ENCODE results near the gene FGF2.

FGF2 gene

DNA sequence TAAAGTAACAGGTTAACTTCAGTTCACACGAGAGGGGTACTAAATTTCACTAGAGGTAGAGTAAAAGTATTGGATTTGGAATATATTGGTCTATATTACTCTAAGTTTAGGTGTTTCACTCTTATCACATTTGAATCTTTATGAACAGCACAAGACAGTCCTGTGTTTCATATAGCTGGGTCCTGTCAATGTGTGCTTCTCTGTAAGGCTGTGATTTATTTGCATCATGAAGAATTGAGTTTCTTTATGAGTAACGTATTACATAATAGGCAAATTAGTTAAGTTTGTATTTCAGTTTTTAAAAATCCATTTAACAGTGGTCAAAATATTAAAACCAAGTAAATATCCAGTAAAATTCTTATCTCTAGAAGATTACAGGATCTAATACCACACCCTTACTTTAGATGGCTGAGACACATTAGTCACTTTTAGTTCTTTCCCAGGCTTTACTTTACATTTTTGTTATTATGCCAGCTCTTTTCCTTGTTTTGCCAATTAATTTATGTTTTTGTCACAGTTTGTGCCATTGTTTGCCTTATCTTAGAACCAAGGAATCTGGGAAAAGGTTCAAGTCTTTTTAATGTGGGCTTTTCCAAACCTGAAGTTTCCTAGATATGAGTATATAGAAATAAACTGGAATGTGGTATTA lies 63.6 kb downstream of the FGF2 start:
- no peak for DNase-seq (ENCODE audit: low read depth in 3 of 3)

DNA sequence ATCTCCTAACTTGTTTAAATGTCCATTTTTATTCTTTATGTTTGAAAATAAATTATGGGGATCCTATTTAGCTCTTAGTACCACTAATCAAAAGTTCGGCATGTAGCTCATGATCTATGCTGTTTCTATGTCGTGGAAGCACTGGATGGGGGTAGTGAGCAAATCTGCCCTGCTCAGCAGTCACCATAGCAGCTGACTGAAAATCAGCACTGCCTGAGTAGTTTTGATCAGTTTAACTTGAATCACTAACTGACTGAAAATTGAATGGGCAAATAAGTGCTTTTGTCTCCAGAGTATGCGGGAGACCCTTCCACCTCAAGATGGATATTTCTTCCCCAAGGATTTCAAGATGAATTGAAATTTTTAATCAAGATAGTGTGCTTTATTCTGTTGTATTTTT lies 68.2 kb downstream of the FGF2 start:
- DNase-seq (ENCODE audit: low read depth in 3 of 3), result no peak

DNA sequence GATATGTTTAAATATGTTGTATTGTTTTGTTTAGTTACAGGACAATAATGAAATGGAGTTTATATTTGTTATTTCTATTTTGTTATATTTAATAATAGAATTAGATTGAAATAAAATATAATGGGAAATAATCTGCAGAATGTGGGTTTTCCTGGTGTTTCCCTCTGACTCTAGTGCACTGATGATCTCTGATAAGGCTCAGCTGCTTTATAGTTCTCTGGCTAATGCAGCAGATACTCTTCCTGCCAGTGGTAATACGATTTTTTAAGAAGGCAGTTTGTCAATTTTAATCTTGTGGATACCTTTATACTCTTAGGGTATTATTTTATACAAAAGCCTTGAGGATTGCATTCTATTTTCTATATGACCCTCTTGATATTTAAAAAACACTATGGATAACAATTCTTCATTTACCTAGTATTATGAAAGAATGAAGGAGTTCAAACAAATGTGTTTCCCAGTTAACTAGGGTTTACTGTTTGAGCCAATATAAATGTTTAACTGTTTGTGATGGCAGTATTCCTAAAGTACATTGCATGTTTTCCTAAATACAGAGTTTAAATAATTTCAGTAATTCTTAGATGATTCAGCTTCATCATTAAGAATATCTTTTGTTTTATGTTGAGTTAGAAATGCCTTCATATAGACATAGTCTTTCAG lies 68.8 kb downstream of the FGF2 start:
- no peak for DNase-seq (ENCODE audit: low read depth in 3 of 3)

DNA sequence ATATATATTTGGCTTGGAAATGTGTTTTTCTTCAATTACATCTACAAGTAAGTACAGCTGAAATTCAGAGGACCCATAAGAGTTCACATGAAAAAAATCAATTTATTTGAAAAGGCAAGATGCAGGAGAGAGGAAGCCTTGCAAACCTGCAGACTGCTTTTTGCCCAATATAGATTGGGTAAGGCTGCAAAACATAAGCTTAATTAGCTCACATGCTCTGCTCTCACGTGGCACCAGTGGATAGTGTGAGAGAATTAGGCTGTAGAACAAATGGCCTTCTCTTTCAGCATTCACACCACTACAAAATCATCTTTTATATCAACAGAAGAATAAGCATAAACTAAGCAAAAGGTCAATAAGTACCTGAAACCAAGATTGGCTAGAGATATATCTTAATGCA lies 69.6 kb downstream of the FGF2 start:
- no peak for DNase-seq (ENCODE audit: low read depth in 3 of 3)

DNA sequence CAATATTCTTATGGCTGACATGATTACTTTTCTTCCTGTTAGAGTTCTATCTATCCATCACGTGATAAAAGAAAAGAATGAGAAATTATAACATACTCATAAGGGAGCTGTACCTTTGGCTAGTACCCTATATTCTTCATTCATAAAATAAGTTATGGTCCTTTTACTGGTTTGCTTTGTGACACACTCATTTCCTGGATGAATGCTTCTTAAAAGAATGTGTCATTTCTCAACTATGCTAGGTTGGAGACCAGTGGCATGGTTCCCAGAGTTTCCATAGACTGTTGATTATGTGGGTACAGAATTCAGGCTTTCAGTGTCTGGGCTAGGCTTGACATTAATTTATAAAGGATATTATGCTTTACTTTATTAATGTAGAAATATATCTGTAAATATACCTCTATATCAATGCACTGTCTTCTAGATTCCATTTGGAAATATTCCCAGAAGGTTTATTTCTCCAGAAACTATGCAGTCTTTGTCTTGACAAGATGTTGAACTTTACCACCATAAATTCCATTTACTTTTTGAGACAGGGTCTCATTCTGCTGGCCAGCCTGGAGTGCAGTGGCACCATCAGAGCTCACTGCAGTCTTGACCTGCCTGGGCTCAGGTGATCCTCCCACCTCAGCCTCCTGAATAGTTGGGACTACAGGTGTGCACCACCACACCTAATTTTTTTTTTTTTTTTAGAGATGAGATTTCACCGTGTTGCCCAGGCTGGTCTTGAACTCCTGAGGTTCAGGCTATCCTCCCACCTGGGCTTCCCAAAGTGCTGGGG lies 71.9 kb downstream of the FGF2 start:
- no peak for DNase-seq (ENCODE audit: low read depth in 3 of 3)

DNA sequence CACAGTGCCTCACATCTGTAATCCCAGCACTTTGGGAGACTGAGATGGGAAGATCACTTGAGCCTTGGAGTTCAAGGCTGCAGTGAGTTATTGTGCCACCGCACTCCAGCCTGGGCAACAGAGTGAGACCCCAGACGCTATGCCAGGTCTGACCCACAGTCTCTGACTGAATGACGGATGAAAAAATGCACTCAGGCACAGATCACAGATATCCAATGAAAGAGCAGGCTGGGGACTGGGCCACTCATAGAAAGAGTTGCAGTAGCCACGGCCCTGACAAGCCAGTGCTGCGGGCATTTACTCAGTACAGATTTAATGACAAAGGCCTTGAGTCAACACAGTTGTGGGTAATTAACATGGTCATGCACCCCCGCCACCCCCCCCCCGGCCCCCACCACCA lies 73.1 kb downstream of the FGF2 start:
- DNase-seq (ENCODE audit: low read depth in 3 of 3), result no peak

DNA sequence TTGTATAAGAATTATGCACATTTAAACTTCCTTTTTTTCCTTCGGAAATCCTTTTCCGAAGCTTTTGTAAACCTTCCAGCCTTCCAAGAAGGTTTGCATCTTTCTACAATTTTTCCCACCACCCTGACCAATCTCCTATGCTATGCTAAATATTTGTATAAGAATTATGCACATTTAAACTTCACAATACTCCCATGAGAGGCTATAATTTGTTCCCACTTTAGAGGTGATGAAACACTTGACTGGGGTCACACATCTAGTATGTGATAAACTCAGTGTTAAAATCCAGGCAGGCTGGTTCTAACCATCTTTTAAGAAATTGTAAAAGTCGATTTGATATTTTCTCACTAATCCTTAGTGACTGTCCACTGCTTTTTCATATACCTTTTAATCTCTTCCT lies 73.7 kb downstream of the FGF2 start:
- no peak for DNase-seq (ENCODE audit: low read depth in 3 of 3)

DNA sequence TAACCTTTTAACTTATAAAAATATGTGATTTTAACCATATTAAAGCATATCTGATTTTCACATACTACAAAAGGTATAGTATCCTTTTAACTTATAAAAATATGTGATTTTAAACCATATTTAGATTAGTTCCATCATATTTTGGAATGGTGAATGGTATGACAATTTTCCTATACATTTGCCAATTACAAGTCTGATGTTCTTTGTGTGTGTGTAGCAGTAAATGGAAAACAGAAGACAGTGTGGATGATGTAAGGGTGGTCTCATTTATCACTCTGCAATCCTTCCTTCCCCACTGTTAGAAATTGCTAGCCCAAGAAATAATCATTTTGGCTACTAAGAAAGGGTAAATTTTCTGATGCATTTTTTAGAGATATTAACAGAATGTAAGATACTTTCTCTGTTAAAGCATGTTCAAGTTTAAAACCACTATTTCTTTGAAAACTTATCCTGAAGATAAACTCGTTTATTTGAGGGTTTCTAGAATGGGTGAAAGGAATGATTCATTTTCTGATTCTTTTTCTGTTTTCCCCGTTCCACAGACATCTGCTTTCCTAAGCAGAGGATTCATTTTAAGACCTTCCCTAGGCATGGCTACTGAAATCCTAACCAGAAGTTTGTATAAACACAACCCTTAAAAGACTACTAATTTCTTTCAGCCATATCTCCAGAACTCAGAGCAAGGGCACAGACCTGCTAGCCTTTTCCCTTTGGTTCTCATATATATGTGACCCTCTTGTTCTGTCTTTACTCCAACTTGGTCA lies 74.8 kb downstream of the FGF2 start:
- DNase-seq (ENCODE audit: low read depth in 3 of 3), result no peak

DNA sequence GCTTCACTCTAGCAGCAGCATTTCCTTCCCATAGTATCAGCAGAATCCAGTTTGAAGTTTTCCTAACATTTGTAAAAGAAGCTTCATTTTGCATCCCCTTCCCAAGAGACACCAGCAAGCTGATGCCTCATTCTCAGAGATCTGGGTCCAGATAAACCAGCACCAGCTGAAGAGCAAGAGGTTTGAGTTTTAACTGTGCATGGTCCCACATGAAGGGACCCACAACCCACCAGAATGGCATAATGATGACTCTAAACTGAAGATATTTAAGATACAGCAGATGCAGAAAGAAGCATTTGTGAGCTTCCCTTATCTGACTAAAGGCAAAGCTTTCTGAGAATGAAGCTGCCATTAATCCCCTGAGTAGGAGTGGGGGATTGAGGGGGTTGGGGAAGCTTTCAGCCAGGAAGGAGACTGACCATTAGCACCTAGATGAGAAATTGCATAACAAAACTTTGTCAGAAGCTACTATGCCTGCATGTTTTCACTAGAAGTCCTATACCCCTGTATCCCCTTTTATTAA lies 77.2 kb downstream of the FGF2 start:
- DNase-seq (ENCODE audit: low read depth in 3 of 3), result no peak

DNA sequence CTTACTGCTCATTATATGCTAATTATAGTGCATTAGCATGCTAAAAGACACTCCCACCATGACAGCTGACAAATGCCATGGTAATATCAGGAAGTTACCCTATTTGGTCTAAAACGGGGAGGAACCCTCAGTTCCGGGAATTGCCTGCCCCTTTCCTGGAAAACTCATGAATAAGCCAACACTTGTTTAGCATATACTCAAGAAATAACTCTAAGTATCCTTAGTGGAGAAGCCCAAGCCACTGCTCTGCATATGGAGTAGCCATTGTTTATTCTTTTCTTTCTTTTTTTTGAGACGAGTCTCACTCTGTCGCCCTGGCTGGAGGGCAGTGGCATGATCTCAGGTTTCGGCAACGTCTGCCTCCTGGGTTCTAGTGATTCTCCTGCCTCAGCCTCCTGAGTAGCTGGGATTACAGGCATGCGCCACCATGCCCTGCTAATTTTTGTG lies 80.3 kb downstream of the FGF2 start:
- no peak for DNase-seq (ENCODE audit: low read depth in 3 of 3)

DNA sequence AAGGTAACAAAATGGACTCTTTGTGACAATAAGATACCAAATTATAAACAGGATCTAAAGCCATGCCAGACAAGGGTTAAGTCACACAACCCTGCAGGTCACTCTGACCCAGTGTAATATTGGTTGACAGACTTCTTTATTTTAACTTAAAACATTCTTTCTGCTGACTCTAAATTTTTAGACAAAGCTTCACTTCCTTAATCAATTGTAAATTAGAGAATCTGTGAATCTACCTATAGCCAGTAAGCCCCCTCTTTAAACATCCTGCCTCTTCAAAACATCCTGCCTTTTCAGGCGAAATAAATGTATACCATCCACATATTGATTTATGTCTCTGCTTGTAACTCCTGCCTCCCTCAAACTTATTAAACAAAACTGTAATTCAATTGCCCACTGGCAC lies 81.6 kb downstream of the FGF2 start:
- DNase-seq (ENCODE audit: low read depth in 3 of 3), result no peak

DNA sequence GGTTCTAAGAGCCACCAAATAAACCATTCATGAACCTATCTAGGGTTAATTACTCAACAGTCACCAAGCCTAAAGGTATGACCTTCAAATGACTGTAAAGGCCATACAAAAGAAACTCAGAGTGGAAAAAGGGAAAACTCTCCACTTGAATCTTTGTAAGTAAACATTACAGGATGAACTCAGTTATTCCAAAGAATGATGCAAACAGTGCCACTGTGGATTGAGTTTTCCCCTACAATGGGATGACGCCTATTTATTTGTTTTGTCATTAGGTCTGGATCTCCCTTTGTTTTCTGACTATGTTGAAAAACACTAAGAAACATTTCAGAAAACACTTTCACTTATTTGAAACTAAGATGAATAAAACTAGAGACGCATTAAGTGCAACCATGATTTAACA lies 83.1 kb downstream of the FGF2 start:
- DNase-seq (ENCODE audit: low read depth in 3 of 3), result no peak

DNA sequence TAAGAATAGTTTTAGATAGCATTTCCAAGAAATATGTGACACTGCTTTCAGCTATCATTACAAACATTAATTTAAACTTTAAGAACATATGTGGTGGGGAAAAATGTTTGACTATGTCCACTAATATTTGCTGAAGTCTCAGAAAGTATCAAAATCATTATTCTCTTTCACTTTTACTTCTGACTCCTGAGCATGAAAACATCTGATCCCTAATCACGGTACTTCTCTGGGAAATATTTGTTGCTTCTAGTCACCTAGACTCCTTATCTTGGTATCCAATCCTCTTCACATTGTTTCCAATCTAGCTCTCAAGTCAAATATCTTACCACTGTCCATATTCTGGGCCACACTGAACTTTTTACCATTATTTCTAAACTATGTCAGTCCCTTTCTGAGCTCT lies 85.0 kb downstream of the FGF2 start:
- no peak for DNase-seq (ENCODE audit: low read depth in 3 of 3)

DNA sequence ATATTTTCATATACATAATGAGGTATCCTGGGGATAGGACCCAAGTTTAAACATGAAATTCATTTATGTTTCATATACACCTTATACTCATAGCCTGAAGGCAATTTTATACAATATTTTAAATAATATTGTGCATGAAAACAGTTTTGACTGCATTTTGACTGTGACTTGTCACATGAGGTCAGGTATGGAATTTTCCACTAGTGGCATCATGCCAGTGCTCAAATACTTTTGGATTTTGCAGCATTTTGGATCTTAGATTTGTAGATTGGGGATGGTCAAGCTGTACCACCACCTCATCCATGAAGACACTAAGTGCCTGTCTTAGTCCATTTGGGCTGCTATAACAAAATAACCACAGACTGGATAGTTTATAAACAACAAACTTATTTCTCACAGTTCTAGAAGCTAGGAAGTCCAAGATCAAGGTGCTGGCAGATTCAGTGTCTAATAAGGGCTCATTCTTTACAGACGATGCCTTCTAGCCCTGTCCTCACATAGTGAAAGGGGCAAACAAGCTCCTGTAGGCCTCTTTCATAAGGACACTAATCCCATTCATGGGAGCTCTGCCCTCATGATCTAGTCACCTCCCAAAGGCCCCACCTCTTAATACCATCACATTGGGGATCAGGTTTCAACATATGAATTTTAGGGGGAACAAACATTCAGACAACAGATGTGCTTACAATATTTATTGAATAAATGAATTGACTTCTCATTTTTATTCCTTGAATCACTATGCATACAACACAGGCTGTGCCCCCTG lies 86.4 kb downstream of the FGF2 start:
- DNase-seq (ENCODE audit: low read depth in 3 of 3), result no peak

DNA sequence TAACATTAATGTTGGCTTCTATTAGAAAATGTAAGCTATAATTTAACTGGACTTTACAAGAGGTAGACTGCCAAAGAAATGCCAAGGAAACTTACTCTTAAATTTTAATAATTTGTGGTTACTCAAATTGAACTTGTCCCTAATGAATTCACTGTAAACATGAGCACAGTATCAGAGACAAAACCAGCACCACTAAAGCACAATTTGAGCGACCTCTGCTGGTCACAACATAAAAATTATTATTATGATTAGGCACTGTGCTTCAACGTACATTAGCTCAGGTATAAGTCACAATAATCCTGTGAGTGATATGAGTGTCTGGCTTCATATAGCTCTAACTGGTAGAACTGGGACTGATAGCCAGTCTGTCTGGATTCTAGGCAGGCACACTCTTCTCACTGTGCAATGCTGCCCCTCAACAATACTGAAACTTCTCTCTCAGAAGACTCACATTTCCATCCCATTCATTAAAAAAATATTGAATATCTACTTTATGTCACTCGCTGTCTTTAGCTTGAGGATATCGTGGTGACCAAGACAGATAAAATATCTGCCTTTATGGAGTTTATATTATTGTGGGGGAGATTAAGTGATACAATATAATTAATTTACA lies 87.8 kb downstream of the FGF2 start:
- peak in 2 of 3 donors; percentile 4 to 9 for DNase-seq (ENCODE audit: low read depth in 3 of 3)

DNA sequence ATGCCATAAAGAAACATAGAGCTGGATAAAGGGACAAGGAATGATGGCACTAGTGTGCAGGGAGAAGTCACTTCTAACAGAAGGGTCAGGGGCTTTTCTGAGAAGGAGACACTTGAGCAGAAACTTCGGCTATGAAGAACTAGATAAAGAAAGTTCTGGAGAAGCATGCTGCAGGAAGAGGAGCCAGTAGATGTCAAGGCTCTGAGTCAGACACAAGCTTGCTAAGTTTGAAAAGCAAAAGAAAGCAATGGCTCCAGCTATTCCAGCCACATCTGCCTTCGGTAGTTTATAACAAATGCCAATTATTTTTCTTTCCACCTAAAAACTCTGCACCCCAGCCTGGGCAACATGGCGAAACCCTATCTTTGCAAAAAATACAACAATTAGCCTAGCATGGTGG lies 88.3 kb downstream of the FGF2 start:
- DNase-seq (ENCODE audit: low read depth in 3 of 3), result no peak

DNA sequence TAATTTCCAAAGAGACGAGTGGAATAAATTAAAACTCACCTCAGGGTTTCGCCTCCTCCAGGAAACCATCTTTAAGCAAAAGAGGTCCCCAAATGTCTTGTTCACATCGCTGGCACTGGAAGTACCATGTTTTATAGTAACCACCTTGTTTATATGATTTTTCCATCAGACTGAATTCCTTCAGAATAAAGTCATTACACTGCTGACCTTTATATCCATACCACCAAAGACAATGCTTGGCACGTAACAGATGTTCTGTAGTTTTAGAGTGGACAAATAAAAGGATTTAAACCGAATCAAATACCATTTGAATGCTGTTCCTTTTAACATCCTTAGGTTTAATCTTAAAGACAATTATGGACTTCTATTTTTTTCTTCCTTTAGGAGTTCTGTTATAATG lies 91.1 kb downstream of the FGF2 start:
- no peak for DNase-seq (ENCODE audit: low read depth in 3 of 3)

DNA sequence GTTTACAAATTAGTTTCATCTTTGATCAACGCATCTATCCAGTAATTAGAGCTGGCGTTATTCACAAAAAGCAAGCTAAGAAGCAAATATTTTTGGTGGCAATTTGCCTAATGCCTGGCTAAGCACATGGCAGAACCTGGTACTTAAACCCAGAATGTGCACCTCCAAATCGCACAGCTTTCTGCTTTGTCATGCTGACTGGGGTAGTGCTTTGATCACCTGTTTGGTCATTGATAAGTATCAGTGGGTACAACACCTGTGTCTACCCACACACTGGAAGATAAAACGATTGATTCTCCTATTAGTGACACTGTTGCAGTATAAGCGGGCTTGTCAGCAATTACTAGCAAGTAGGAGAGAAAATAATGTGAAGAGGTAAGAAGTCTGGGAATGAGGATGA lies 93.8 kb downstream of the FGF2 start:
- no peak for DNase-seq (ENCODE audit: low read depth in 3 of 3)

DNA sequence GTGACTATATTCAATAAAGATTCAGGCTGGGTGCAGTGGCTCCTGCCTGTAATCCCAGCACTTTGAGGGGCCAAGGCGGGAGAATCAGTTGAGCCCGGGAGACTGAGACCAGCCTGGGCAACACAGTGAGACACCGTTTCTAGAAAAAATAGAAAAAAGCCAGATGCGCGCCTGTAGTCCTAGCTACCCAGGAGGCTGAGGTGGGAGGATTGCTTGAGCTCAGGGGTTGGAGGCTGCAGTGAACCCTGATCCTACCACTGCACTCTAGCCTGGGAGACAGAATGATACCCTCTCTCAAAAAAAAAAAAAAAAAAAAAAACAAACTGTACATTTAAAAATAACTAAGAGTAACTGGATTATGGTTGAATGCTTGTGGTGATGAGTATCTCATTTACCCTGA lies 94.7 kb downstream of the FGF2 start:
- DNase-seq (ENCODE audit: low read depth in 3 of 3), result no peak

DNA sequence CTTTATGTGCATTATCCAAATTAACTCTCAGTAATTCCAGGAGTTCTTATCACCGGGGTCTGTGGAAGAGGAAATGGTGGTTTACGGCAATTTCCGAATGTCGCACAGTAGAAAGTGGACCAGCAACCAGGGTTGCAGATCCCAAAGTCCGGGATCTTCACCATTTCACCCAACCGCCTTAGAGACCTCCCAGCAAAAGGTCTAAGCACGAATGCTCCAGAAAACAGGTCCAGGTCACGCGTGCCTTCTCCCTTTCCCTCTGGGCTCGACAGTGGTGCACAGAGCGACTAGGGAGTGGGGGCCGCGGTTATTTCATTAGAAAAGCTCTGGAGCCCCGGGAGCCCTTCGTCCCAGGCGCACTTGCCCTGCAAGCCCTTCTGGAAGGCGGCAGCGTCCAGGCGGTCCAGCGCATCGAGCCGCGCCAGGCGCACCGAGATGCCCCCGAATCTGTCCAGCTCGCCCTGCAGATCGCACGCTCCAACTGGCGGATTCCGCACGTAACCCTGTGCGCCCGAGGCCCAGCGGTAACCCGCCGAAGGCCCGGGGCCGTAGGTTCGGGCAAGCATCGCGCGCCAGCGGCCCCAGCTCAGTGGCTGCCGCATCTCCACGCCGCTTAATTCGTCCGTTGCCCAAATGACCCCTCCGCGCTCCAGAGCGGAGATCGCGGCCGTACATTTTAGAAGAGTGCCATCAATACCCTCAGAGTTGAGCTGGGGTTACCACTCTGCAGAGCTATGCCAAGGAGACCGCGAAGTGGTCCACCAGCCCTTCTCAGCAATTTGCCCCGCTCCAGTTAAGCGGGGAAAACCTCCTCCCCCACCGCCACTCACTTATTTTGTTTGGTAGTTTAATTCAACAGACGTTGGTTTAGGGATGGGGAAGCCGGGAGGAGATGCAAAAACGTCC lies 95.6 kb downstream of the FGF2 start, which contains the start of gene NUDT6:
TSS of gene NUDT6 (minus strand) at position 627 of the 906 bp plus-strand sequence. CDS start at position 602, 25 bp downstream.
- DNase-seq (ENCODE audit: low read depth in 3 of 3), result peak in 2 of 3 donors; percentile 14 to 21

Measured in stimulated activated CD4-positive, alpha-beta T cell treated with anti-CD3 and anti-CD28 coated beads, TNF-alpha, amount 100 ng/mL, for 48 hours (primary cell).